ENCODE data around the gene RNF213.
"Not testable (repeated sequence)": the region's sequence is repeated elsewhere in the genome, so short reads cannot be mapped to it uniquely, and the experiment has no call there.

Gene RNF213

DNA sequence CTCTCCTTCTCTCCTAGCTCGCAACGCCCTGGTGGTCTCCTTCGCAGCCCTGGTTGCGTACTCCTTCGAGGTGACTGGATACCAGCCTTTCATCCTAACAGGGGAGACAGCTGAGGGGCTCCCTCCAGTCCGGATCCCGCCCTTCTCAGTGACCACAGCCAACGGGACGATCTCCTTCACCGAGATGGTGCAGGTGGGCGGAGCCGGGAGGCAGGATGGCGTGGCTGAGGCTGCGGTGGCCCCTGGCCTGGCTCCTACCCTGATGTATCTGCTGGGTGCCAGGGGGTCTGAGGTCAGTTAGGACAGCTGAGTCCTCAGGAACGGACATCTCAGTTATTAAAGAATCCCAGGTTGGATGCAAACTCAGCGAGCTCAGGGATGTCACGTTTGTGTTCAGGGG lies 23.7 kb upstream of the RNF213 start:
- no peak for TF ChIP-seq CTCF (conservative IDR thresholded peaks at IDR 0.05; ENCODE audit: low read depth, low read length)
- H3K4me3 ChIP-seq (ENCODE audit: low read length) = no peak overlapping the region
- DNase-seq (ENCODE audit: low read depth) = no peak

DNA sequence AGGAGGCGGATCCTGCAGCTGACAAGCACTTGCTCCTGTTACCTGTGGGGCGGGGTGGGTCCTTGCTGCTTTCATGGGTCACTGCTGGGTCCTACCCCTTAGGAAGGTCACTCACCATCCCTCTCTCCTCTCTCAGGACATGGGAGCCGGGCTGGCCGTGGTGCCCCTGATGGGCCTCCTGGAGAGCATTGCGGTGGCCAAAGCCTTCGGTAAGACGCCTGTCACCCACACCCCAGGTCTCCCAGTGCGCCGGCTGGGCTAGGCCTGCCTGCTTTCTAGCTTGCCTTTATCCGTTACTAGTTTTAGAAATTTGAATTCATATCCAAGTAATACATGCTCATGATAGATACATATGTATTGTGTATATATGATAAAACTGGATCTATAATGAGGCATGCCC lies 23.3 kb upstream of the RNF213 start:
- no peak overlapping the region for H3K4me3 ChIP-seq (ENCODE audit: low read length)
- TF ChIP-seq CTCF (conservative IDR thresholded peaks at IDR 0.05; ENCODE audit: low read depth, low read length) = no peak
- DNase-seq (ENCODE audit: low read depth) = no peak

DNA sequence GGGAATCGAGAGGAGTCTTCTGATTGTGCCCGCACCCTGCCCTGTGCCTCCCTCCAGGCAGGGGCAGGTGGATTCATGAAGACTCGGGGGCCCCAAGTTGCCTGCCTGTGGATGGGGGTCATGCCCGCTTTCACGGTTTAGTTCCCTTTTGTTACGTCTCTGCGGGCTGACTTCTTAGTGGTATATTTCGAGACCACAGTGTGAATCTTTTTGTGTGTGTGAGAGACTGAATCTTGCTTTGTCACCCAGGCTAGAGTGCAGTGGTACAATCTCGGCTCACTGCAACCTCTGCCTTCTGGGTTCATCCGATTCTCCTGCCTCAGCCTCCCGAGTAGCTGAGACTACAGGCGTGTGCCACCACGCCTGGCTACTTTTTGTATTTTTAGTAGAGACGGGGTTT lies 18.1 kb upstream of the RNF213 start:
- DNase-seq (ENCODE audit: low read depth) = no peak
- no peak for TF ChIP-seq CTCF (conservative IDR thresholded peaks at IDR 0.05; ENCODE audit: low read depth, low read length)
- no peak overlapping the region for H3K4me3 ChIP-seq (ENCODE audit: low read length)

DNA sequence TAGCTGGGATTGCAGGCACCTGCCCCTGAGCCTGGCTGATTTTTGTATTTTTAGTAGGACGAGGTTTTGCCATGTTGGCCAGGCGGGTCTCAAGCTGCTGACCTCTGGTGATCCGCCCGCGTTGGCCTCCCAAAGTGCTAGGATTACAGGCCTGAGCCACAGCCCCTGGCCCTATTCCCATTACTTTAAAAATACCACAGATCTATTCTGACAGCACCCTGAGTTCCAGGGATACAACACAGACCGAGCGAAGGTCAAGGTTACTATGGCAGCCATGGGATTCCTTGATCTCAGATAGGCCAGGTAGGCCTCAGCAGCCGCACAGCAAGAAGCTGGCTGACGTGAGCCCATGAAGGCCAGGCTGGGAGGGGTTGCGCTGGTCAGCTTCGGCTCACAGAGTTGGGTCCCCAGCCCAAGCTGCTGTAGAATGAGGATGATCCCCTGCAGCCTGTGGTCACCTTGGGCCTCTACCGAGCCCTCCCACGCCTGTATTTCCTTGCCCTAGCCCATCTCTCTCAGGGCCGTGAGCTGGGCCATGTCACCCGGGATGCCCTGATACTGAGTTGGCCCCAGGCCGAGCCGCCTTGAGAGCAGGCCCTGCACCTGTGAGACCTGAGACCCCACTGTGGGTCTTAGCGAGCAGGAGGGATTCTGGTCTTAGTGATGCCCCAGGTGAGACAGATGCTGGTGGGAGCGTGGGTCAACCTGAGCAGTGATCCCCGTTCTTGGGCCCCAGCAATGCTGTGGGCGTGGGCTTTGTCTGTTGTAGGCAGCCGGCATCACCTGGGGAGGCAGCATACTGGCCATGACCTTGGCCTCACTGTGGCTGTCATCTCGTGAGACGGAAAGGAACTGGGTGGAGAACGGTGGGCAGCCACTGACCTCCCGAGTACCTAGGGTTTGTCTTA lies 16.9 kb upstream of the RNF213 start:
- no peak for TF ChIP-seq CTCF (conservative IDR thresholded peaks at IDR 0.05; ENCODE audit: low read depth, low read length)
- no peak overlapping the region for H3K4me3 ChIP-seq (ENCODE audit: low read length)
- DNase-seq (ENCODE audit: low read depth) = no peak

DNA sequence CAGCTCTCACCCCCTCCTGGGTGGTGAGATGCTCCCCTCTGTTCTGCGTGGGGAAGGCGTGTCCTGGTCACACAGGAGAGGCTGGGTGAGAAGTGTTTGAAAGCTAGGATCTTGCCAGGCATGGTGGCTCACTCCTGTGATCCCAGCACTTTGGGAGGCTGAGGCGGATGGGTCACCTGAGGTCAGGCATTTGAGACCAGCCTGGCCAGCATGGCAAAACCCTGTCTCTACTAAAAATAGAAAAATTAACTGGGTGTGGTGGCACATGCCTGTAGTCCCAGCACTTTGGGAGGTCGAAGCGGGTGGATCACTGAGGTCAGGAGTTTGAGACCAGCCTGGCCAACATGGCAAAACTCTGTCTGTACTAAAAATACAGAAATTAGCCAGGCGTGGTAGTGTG lies 16.2 kb upstream of the RNF213 start:
- DNase-seq (ENCODE audit: low read depth); H3K4me3 ChIP-seq (ENCODE audit: low read length): not testable (repeated sequence)

DNA sequence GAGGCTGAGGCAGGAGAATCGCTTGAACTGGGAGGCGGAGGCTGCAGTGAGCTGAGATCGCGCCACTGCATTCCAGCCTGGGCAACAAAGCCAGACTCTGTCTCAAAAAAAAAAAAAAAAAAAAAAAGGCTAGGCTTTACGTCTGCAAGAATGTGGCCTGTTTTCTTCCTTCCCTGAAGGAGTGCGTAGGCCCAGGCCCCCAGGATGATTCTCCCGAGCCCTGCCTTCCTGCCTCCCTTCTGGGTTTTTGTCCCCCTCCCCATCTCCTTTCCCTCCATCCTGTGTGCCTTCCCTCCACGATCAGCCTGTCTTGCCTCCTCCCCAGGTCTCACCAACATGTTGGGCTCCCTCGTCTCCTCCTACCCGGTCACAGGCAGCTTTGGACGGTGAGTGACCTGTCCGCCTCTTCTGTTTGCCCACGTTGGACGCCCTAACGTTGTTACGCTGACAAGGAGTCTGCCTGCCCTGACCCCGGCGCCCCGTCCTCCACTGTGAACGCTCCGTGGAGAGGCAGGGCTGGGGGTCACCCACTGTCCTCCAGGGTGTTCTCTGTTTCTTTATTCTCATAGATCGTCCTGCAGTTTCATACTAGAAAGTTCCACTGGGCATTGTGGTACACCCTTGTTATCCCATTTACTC lies 15.7 kb upstream of the RNF213 start:
- no peak overlapping the region for H3K4me3 ChIP-seq (ENCODE audit: low read length)
- DNase-seq (ENCODE audit: low read depth) = no peak
- TF ChIP-seq CTCF (conservative IDR thresholded peaks at IDR 0.05; ENCODE audit: low read depth, low read length) = no peak

GRCh38 chr17:80245566-80246265 lies 14.9 kb upstream of the RNF213 start:
- DNase-seq (ENCODE audit: low read depth) = no peak
- H3K4me3 ChIP-seq (ENCODE audit: low read length) = no peak overlapping the region
- no peak for TF ChIP-seq CTCF (conservative IDR thresholded peaks at IDR 0.05; ENCODE audit: low read depth, low read length)
